ENCODE data around the gene CNTF.

- no peak for TF ChIP-seq CTCF (IDR thresholded peaks at IDR 0.05; ENCODE audit: low read length)
- no peak for TF ChIP-seq EZH2 (IDR thresholded peaks at IDR 0.05; ENCODE audit: borderline replicate concordance, low read length)
These were observed 12.7 kb upstream of the CNTF start for GRCh38 chr11:58609723-58610122.
